A549 (cell line): ENCODE measurements around the gene PFDN2. TPM values are rescaled to one million over a fixed set of nuclear protein-coding genes. Genes with fewer than 3 reads are reported as not detected.

Experiments
- ATAC-seq, 2 experiments: fragments of 200-7000 bp in 1 of 2; fragments of >200 bp in 1 of 2; cut with Nextera tagmentation in 1 of 2; cut with Tn5 transposase in 1 of 2; 3 replicates each; pipeline versions ENCODE4 v1.8.0 to v1.9.1; 2018 to 2020; ENCODE audit warnings: mild to moderate bottlenecking in 1 of 2, moderate library complexity in 1 of 2
- CTCF ChIA-PET: fragments of 300-600 bp; sonication (Branson Sonifier 250); formaldehyde crosslinking; extraction: SDS; loops from one replicate; lab custom pipeline; 2021; ENCODE audit warnings: antibody characterized with exemption, inconsistent platforms; lab: Yijun Ruan, JAX
- POLR2A ChIA-PET: fragments of 350-600 bp; formaldehyde crosslinking; extraction: SDS; loops from one replicate; lab custom pipeline; 2021; ENCODE audit warnings: antibody characterized with exemption, inconsistent platforms; lab: Yijun Ruan, JAX
- DNase-seq, 2 experiments: peaks; one replicate each; pipeline versions ENCODE4 v3.0.0 to v3.0.0-alpha.2; 2011 to 2016; ENCODE audit warnings: low read depth in 1 of 2, low spot score in 1 of 2
- FAIRE-seq: peaks from 2 replicates; lab custom pipeline; 2011; peaks lifted over from hg19 to GRCh38; lab: Jason Lieb, UNC
- H3K27ac ChIP-seq, 2 experiments: fragments of >200 bp; sonication (Bioruptor Twin); formaldehyde crosslinking; 3 replicates each; pipeline ENCODE4 v1.5.1; 2016 to 2017
- H3K4me1 ChIP-seq: fragments of >200 bp; sonication (Bioruptor Twin); formaldehyde crosslinking; 3 replicates; pipeline ENCODE4 v1.6.1; 2016
- H3K4me2 ChIP-seq: fragments of >200 bp; sonication (Bioruptor Twin); formaldehyde crosslinking; 3 replicates; pipeline ENCODE4 v1.6.1; 2016
- H3K4me3 ChIP-seq: fragments of >200 bp; sonication (Bioruptor Twin); formaldehyde crosslinking; 3 replicates; pipeline ENCODE4 v1.5.1; 2016
- H3K9me3 ChIP-seq: fragments of >200 bp; sonication (Bioruptor Twin); formaldehyde crosslinking; 3 replicates; pipeline ENCODE4 v1.6.1; 2016
- CBX2 ChIP-seq: fragments of 200-600 bp; sonication (generic); IDR thresholded peaks from 2 replicates; pipeline ENCODE4 v1.6.1; 2016; ENCODE audit warnings: low read depth, mild to moderate bottlenecking, borderline replicate concordance
- CHD2 ChIP-seq: fragments of 150-350 bp; IDR thresholded peaks from 2 replicates; pipeline ENCODE4 v1.6.1; 2014; ENCODE audit warnings: low read length; ENCODE audit not compliant: partially characterized antibody
- EP300 ChIP-seq, 2 experiments: fragments of >200 bp; sonication (Bioruptor Twin); formaldehyde crosslinking; IDR thresholded peaks; 2 replicates in 1 of 2; 3 replicates in 1 of 2; pipeline ENCODE4 v1.6.1; 2016 to 2017
- FOSB ChIP-seq: fragments of 250-450 bp; sonication (Bioruptor Pico); IDR thresholded peaks from 2 replicates; pipeline ENCODE4 v1.5.0; 2020; ENCODE audit warnings: mild to moderate bottlenecking, moderate library complexity
- GATA3 ChIP-seq: IDR thresholded peaks from 2 replicates; pipeline ENCODE4 v1.6.1; 2012; ENCODE audit warnings: borderline replicate concordance
- HDAC2 ChIP-seq: fragments of 200-600 bp; sonication (generic); IDR thresholded peaks from 2 replicates; pipeline ENCODE4 v1.6.1; 2016
- HOXA7 ChIP-seq: fragments of 250-450 bp; sonication (Bioruptor Pico); IDR thresholded peaks from 2 replicates; pipeline ENCODE4 v1.5.0; 2020; ENCODE audit warnings: mild to moderate bottlenecking, moderate library complexity
- HOXB13 ChIP-seq: fragments of 250-450 bp; sonication (Bioruptor Pico); IDR thresholded peaks from 2 replicates; pipeline ENCODE4 v1.5.0; 2020; ENCODE audit warnings: low read depth, mild to moderate bottlenecking, moderate library complexity
- HOXB5 ChIP-seq: fragments of 250-450 bp; sonication (Bioruptor Pico); IDR thresholded peaks from 2 replicates; pipeline ENCODE4 v1.5.0; 2020; ENCODE audit warnings: mild to moderate bottlenecking, moderate library complexity
- KDM1A ChIP-seq: fragments of 200-600 bp; sonication (generic); IDR thresholded peaks from 2 replicates; pipeline ENCODE4 v1.6.1; 2016; ENCODE audit warnings: low read depth, mild to moderate bottlenecking
- MAFK ChIP-seq: fragments of 450-650 bp; IDR thresholded peaks from 2 replicates; pipeline ENCODE4 v1.6.1; 2014; ENCODE audit not compliant: partially characterized antibody
- MAZ ChIP-seq: fragments of 150-350 bp; IDR thresholded peaks from 2 replicates; pipeline ENCODE4 v1.6.1; 2014; ENCODE audit warnings: antibody characterized with exemption, low read depth, low read length, borderline replicate concordance
- NPAS2 ChIP-seq: fragments of 250-450 bp; sonication (Bioruptor Pico); IDR thresholded peaks from 2 replicates; pipeline ENCODE4 v1.8.0; 2022; ENCODE audit warnings: mild to moderate bottlenecking, moderate library complexity, borderline replicate concordance
- RCOR1 ChIP-seq: fragments of 150-350 bp; IDR thresholded peaks from 2 replicates; pipeline ENCODE4 v1.6.1; 2014; ENCODE audit warnings: antibody characterized with exemption, low read length, low read depth
- RNF2 ChIP-seq: fragments of 200-600 bp; sonication (generic); IDR thresholded peaks from 2 replicates; pipeline ENCODE4 v1.6.1; 2016; ENCODE audit warnings: low read depth, mild to moderate bottlenecking, antibody characterized with exemption, moderate library complexity, borderline replicate concordance
- SREBF2 ChIP-seq: fragments of 450-650 bp; IDR thresholded peaks from 2 replicates; pipeline ENCODE4 v1.6.1; 2014; ENCODE audit warnings: mild to moderate bottlenecking, moderate library complexity
- TFCP2L1 ChIP-seq: fragments of 250-450 bp; sonication (Bioruptor Pico); IDR thresholded peaks from 2 replicates; pipeline ENCODE4 v1.5.0; 2021; ENCODE audit warnings: mild to moderate bottlenecking
- TP53 ChIP-seq: fragments of 250-450 bp; sonication (Bioruptor Pico); IDR thresholded peaks from 2 replicates; pipeline ENCODE4 v1.5.0; 2021; ENCODE audit warnings: mild to moderate bottlenecking, moderate library complexity
- ZFP36 ChIP-seq: fragments of 450-650 bp; IDR thresholded peaks from 2 replicates; pipeline ENCODE4 v1.6.1; 2014; ENCODE audit warnings: borderline replicate concordance; ENCODE audit not compliant: partially characterized antibody
- ZNF302 ChIP-seq: fragments of 250-450 bp; sonication (Bioruptor Pico); IDR thresholded peaks from 2 replicates; pipeline ENCODE4 v1.9.0; 2021; ENCODE audit warnings: inconsistent platforms, mild to moderate bottlenecking, moderate library complexity
- WGBS: methylation state at CpG from one replicate; pipeline ENCODE4 v1.1.6; 2017; ENCODE audit errors: missing lambda C conversion rate; 5-methylcytosine and 5-hydroxymethylcytosine counted together
- polyA plus RNA-seq, 4 experiments: library from polyadenylated mRNA; depleted of rRNA in 3 of 4; stranded (reverse); fragments of >200 nt; fragmentation: RNase III in 1 of 4; extraction: RNeasy Plus Mini Kit Qiagen cat#74134 plus additional on column Dnase treatment in 1 of 4; gene quantifications; 2 replicates in 3 of 4; 3 replicates in 1 of 4; pipeline ENCODE4 v1.2.3, GENCODE V29; 2011 to 2017
- TF ChIP-seq, protein P1 (sequence below): fragments of 200-600 bp; sonication (generic); IDR thresholded peaks from 2 replicates; pipeline ENCODE4 v1.6.1; 2016; ENCODE audit warnings: antibody characterized with exemption, mild to moderate bottlenecking, moderate library complexity
- TF ChIP-seq, protein P2 (sequence below): IDR thresholded peaks from 2 replicates; pipeline ENCODE4 v1.6.1; 2012; ENCODE audit warnings: low read depth, borderline replicate concordance
- TF ChIP-seq, protein P3 (sequence below): fragments of 450-650 bp; IDR thresholded peaks from 2 replicates; pipeline ENCODE4 v1.6.1; 2014; ENCODE audit warnings: antibody characterized with exemption
- TF ChIP-seq, protein P4 (sequence below): fragments of >200 bp; sonication (Bioruptor Twin); formaldehyde crosslinking; IDR thresholded peaks from 3 replicates; pipeline ENCODE4 v1.6.1; 2016

The PFDN2 gene
- polyA plus RNA-seq, 2 of the 4 experiments (the other 2 are of a cell fraction): 179 to 187 TPM

DNA sequence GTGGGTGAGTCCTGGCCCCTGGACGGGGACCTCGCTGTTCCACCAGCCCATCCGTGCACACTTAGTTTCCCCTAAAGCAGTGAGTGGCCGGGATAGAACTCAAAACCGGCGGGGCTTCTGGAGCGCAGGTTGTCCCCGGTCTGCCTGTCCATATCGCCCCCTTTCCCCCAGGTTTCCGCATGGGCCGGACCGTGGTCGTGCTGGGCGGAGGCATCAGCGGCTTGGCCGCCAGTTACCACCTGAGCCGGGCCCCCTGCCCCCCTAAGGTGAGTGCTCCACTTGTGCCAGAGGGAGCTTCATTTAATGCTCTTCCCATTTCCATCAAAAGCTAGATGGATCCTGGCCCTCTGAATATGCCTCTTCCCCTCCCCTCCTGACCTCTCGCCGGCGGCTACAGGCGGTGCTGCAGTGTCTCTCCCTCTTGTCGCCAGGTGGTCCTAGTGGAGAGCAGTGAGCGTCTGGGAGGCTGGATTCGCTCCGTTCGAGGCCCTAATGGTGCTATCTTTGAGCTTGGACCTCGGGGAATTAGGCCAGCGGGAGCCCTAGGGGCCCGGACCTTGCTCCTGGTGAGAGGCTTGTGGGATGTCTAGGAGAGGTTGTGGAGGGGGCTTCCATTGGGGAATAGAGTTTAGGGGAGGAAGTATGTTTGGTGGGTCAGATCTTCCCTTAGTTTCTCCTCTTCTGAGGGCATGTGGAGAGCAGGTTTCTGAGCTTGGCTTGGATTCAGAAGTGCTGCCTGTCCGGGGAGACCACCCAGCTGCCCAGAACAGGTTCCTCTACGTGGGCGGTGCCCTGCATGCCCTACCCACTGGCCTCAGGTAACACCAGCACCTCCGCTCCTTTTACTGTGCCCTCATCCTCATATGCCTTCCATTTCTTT is 49.1 kb upstream of the PFDN2 start (continued):
- TF ChIP-seq, protein P1, sequence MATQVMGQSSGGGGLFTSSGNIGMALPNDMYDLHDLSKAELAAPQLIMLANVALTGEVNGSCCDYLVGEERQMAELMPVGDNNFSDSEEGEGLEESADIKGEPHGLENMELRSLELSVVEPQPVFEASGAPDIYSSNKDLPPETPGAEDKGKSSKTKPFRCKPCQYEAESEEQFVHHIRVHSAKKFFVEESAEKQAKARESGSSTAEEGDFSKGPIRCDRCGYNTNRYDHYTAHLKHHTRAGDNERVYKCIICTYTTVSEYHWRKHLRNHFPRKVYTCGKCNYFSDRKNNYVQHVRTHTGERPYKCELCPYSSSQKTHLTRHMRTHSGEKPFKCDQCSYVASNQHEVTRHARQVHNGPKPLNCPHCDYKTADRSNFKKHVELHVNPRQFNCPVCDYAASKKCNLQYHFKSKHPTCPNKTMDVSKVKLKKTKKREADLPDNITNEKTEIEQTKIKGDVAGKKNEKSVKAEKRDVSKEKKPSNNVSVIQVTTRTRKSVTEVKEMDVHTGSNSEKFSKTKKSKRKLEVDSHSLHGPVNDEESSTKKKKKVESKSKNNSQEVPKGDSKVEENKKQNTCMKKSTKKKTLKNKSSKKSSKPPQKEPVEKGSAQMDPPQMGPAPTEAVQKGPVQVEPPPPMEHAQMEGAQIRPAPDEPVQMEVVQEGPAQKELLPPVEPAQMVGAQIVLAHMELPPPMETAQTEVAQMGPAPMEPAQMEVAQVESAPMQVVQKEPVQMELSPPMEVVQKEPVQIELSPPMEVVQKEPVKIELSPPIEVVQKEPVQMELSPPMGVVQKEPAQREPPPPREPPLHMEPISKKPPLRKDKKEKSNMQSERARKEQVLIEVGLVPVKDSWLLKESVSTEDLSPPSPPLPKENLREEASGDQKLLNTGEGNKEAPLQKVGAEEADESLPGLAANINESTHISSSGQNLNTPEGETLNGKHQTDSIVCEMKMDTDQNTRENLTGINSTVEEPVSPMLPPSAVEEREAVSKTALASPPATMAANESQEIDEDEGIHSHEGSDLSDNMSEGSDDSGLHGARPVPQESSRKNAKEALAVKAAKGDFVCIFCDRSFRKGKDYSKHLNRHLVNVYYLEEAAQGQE: no peak
- TF ChIP-seq CHD2: no peak
- no peak for TF ChIP-seq TFCP2L1 (CRISPR knock-in tag)
- TF ChIP-seq RNF2: no peak
- no peak for TF ChIP-seq MAZ
- TF ChIP-seq, all 56 proteins: peak for 0

DNA sequence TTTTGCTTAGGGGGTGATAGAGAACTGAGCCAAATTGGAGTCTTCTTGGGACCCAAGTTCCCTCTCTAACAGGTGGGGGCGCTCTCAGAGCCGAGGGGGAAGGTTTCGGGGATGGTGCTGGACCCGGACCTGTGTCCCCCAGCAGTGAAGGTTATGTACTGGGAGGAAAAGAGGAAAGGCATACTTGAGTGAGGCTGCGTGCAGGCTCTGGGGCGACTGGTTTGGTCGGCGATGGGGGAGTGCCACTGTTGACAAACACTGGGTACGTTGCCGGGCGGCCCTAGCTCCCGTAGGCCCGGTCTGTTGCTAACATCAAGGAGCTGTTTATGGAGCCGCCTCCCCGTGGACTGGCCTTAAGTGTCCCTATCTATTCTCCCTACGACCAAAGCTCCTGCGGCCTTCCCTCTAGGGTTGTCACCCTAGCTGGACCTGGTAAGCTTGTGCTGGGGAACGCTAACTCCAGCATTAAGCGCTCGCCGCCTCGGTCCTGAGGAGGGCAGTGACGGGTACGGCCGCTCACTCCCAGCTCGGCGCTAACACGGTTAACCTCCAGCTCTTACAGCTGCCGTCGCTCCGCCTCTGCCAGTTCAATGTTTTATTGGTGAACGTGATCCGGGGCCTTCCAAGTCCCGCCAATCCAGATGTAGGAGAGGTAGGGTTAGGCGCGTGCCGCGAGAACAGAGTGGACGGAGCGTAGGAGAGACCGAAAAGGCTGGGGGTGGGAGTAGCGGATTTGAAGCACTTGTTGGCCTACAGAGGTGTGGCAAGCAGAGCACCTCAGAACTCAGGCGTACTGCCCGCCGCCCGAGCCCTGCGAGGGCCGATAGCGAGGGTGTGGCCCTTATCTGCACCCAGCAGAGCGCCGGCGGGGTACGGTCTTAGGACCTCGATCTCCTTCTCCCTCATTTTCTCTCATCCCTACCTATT is 48.2 kb upstream of the PFDN2 start, which contains the start of gene PPOX:
Gene PPOX (plus strand): TSS at position 685 of the 927 bp plus-strand sequence. CDS start 422 bp downstream, outside the sequence.
- Histone ChIP-seq H3K9me3 (no peaks in the 10 kb centered on the region), H3K4me1 (peaks cover 16% of the 10 kb centered on the region), H3K4me2 (peak within 1 kb of the TSS; percentile 99), H3K27ac (peak within 1 kb of the TSS; percentile 77 to 92), H3K4me3 (peak within 1 kb of the TSS; percentile 62)
- ATAC-seq: peak; percentile 95 to 97
- ChIA-PET CTCF (interaction anchor here (0.6 to 5.5 kb wide), 27 partner anchors 10 to 973 kb away, joined by 3 to 59 read pairs (median 4); partner anchors contain the start of genes DEDD, NECTIN4 and UFC1), POLR2A (interaction anchor here (0.6 to 2.8 kb wide), 11 partner anchors 8 to 224 kb away, joined by 3 to 25 read pairs (median 4); partner anchors contain the start of genes B4GALT3, NDUFS2, UFC1 and USF1)
- FAIRE-seq: no peak
- DNase-seq: peak; percentile 97 to 99
- under 1% methylated on average over 50 of the region's 54 CpGs for WGBS
- TF ChIP-seq KDM1A: no peak
- TF ChIP-seq SREBF2: no peak
- TF ChIP-seq MAZ: no peak
- TF ChIP-seq, protein P2, sequence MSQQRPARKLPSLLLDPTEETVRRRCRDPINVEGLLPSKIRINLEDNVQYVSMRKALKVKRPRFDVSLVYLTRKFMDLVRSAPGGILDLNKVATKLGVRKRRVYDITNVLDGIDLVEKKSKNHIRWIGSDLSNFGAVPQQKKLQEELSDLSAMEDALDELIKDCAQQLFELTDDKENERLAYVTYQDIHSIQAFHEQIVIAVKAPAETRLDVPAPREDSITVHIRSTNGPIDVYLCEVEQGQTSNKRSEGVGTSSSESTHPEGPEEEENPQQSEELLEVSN: peak; percentile 80; the same call in 1 of the 2 replicates
- TF ChIP-seq ZFP36: no peak
- no peak for TF ChIP-seq EP300 (IDR thresholded peaks at IDR 0.05)
- no peak for TF ChIP-seq MAFK
- TF ChIP-seq HDAC2: no peak
- TF ChIP-seq TP53 (CRISPR knock-in tag): no peak
- no peak for TF ChIP-seq HOXB5 (CRISPR knock-in tag)
- TF ChIP-seq, protein P3, sequence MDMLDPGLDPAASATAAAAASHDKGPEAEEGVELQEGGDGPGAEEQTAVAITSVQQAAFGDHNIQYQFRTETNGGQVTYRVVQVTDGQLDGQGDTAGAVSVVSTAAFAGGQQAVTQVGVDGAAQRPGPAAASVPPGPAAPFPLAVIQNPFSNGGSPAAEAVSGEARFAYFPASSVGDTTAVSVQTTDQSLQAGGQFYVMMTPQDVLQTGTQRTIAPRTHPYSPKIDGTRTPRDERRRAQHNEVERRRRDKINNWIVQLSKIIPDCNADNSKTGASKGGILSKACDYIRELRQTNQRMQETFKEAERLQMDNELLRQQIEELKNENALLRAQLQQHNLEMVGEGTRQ: peak; percentile 75
- no peak for TF ChIP-seq NPAS2 (CRISPR knock-in tag)
- TF ChIP-seq FOSB (CRISPR knock-in tag): no peak; the same call in 1 of the 2 replicates
- no peak for TF ChIP-seq CBX2
- no peak for TF ChIP-seq RCOR1
- TF ChIP-seq, protein P1: peak; percentile 82
- TF ChIP-seq HOXB13: 0 out of 2 replicates have a peak, but pooled peaks have one; percentile 42
- TF ChIP-seq HOXA7 (CRISPR knock-in tag): no peak
- TF ChIP-seq, protein P4, sequence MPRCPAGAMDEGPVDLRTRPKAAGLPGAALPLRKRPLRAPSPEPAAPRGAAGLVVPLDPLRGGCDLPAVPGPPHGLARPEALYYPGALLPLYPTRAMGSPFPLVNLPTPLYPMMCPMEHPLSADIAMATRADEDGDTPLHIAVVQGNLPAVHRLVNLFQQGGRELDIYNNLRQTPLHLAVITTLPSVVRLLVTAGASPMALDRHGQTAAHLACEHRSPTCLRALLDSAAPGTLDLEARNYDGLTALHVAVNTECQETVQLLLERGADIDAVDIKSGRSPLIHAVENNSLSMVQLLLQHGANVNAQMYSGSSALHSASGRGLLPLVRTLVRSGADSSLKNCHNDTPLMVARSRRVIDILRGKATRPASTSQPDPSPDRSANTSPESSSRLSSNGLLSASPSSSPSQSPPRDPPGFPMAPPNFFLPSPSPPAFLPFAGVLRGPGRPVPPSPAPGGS: no peak; the same call in 2 of the 3 replicates
- TF ChIP-seq GATA3: peak; percentile 21; the same call in 1 of the 2 replicates
- TF ChIP-seq ZNF302 (CRISPR knock-in tag): no peak
